HEK293 (cell line): Measurements from ENCODE around the gene GPSM1.
A peak's percentile ranks its signal among the peaks of the same experiment; 100 is the strongest.

Experiments
- CTCF ChIA-PET: fragments of 350-600 bp; formaldehyde crosslinking; extraction: SDS; loops from one replicate; lab custom pipeline; 2021; ENCODE audit warnings: antibody characterized with exemption; lab: Yijun Ruan, JAX
- POLR2A ChIA-PET: fragments of 300-600 bp; formaldehyde crosslinking; extraction: SDS; loops from one replicate; lab custom pipeline; 2020; ENCODE audit warnings: antibody characterized with exemption, inconsistent platforms; lab: Yijun Ruan, JAX
- H3K27ac ChIP-seq: fragments of 200-500 bp; sonication (Bioruptor generic); 2 replicates; pipeline ENCODE4 v1.5.1; 2014; ENCODE audit warnings: low read depth, low read length, control low read depth, inconsistent platforms; ENCODE audit errors: extremely low read depth
- H3K36me3 ChIP-seq, 2 experiments: fragments of 200-500 bp in 1 of 2; sonication (Bioruptor generic) in 1 of 2; 1 replicate in 1 of 2; 2 replicates in 1 of 2; pipeline ENCODE4 v1.5.1; 2014 to 2017; ENCODE audit warnings: inconsistent platforms in 2 of 2, low read length in 2 of 2; ENCODE audit not compliant: control insufficient read depth in 2 of 2, insufficient read depth in 1 of 2
- H3K4me1 ChIP-seq: fragments of 200-500 bp; sonication (Bioruptor generic); 2 replicates; pipeline ENCODE4 v1.5.1; 2014; ENCODE audit warnings: mild to moderate bottlenecking, low read length, inconsistent platforms; ENCODE audit not compliant: control insufficient read depth, insufficient read depth
- H3K4me3 ChIP-seq: 2 replicates; pipeline ENCODE4 v1.5.1; 2011; ENCODE audit warnings: low read depth, mild to moderate bottlenecking, control low read depth, low read length, moderate library complexity
- H3K9me3 ChIP-seq: fragments of 200-500 bp; sonication (Bioruptor generic); 2 replicates; pipeline ENCODE4 v1.5.1; 2014; ENCODE audit warnings: low read depth, low read length, inconsistent platforms; ENCODE audit not compliant: control insufficient read depth, insufficient read depth
- EGR2 ChIP-seq: fragments of 450-650 bp; formaldehyde crosslinking; IDR thresholded peaks from 2 replicates; pipeline ENCODE4 v1.5.1; 2016; ENCODE audit warnings: low read depth, missing biosample characterization, missing genetic modification characterization
- KLF8 ChIP-seq: fragments of 450-650 bp; formaldehyde crosslinking; IDR thresholded peaks from 2 replicates; pipeline ENCODE4 v1.5.1; 2016; ENCODE audit warnings: missing biosample characterization, missing genetic modification characterization
- REPIN1 ChIP-seq: fragments of 450-650 bp; formaldehyde crosslinking; IDR thresholded peaks from 2 replicates; pipeline ENCODE4 v1.5.1; 2017; ENCODE audit warnings: missing biosample characterization, missing genetic modification characterization, low read depth
- SP2 ChIP-seq: fragments of 450-650 bp; formaldehyde crosslinking; IDR thresholded peaks from 2 replicates; pipeline ENCODE4 v1.5.1; 2016; ENCODE audit warnings: missing biosample characterization, missing genetic modification characterization
- ZBTB7A ChIP-seq: fragments of 450-650 bp; formaldehyde crosslinking; IDR thresholded peaks from 2 replicates; pipeline ENCODE4 v1.5.1; 2016; ENCODE audit warnings: low read depth, missing biosample characterization, missing genetic modification characterization
- ZFHX2 ChIP-seq: fragments of 450-650 bp; formaldehyde crosslinking; conservative IDR thresholded peaks from 2 replicates; pipeline ENCODE4 v1.5.1; 2016; ENCODE audit warnings: missing biosample characterization, missing genetic modification characterization
- ZFP69B ChIP-seq: fragments of 450-650 bp; formaldehyde crosslinking; IDR thresholded peaks from 2 replicates; pipeline ENCODE4 v1.5.1; 2016; ENCODE audit warnings: missing biosample characterization, missing genetic modification characterization
- ZNF341 ChIP-seq: fragments of 450-650 bp; formaldehyde crosslinking; IDR thresholded peaks from 2 replicates; pipeline ENCODE4; 2016; ENCODE audit warnings: low read depth, missing biosample characterization, missing genetic modification characterization
- ZNF426 ChIP-seq: fragments of 450-650 bp; formaldehyde crosslinking; IDR thresholded peaks from 2 replicates; pipeline ENCODE4 v1.5.1; 2017; ENCODE audit warnings: missing biosample characterization, missing genetic modification characterization, mild to moderate bottlenecking, inconsistent platforms, moderate library complexity
- ZNF549 ChIP-seq: fragments of 450-650 bp; IDR thresholded peaks from 2 replicates; pipeline ENCODE4 v1.5.1; 2018; ENCODE audit warnings: missing biosample characterization, missing genetic modification characterization, mild to moderate bottlenecking, inconsistent platforms, moderate library complexity
- ZNF600 ChIP-seq: fragments of 450-650 bp; formaldehyde crosslinking; IDR thresholded peaks from 2 replicates; pipeline ENCODE4 v1.5.1; 2016; ENCODE audit warnings: missing biosample characterization, missing genetic modification characterization
- ZNF623 ChIP-seq: fragments of 450-650 bp; formaldehyde crosslinking; IDR thresholded peaks from 2 replicates; pipeline ENCODE4 v1.5.1; 2016; ENCODE audit warnings: missing biosample characterization, missing genetic modification characterization
- ZNF660 ChIP-seq: fragments of 450-650 bp; IDR thresholded peaks from 2 replicates; pipeline ENCODE4 v1.5.1; 2018; ENCODE audit warnings: missing biosample characterization, mild to moderate bottlenecking, missing genetic modification characterization
- TF ChIP-seq, protein P1 (sequence below): fragments of 450-650 bp; formaldehyde crosslinking; IDR thresholded peaks from 2 replicates; pipeline ENCODE4 v1.5.1; 2016; ENCODE audit warnings: missing biosample characterization, missing genetic modification characterization
- TF ChIP-seq, protein P2 (sequence below): fragments of 450-650 bp; formaldehyde crosslinking; IDR thresholded peaks from 2 replicates; pipeline ENCODE4 v1.5.1; 2017; ENCODE audit warnings: missing biosample characterization, missing genetic modification characterization
- TF ChIP-seq, protein P3 (sequence below): fragments of 450-650 bp; formaldehyde crosslinking; IDR thresholded peaks from 2 replicates; pipeline ENCODE4 v1.5.1; 2016; ENCODE audit warnings: missing biosample characterization, missing genetic modification characterization

Gene GPSM1

DNA sequence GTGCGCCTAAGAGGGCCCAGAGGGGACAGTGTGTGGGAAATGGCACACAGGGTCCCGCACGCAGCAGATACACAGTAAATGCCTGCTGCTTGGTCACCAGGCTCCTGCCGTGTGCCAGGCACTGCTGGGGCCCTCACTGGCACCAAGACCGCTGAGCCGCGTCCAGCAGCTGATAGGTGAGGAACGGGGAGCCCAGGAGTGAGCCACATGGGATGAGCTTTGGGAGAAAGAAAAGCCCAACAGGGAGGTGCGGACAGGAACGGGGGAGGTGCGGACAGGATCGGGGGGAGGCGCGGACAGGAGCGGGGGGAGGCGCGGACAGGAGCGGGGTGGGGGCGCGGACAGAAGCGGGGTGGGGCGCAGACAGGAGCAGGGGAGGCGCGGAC is 16.5 kb downstream of the GPSM1 start:
- TF ChIP-seq ZNF341 (tag by site-specific recombination) = peak; percentile 55
- TF ChIP-seq ZBTB7A (tag by site-specific recombination) = no peak
- no peak overlapping the region for H3K27ac ChIP-seq
- no peaks in the 10 kb centered on the region for H3K9me3 ChIP-seq
- no peak overlapping the region for H3K4me3 ChIP-seq
- peaks cover 0 to 31% of the 10 kb centered on the region in 2 experiments; a peak in 1 of 3 replicates for H3K36me3 ChIP-seq
- ChIA-PET POLR2A (interaction anchor here (0.6 to 6.3 kb wide), 3 partner anchors 19 to 82 kb away, joined by 3 to 45 read pairs (median 3); partner anchors contain the start of genes DNLZ, ENTR1 and PMPCA), CTCF (interaction anchor here (0.6 to 1.5 kb wide), 3 partner anchors 19 to 42 kb away, joined by 3 read pairs; partner anchors contain the start of gene DNLZ)
- no peaks in the 10 kb centered on the region for H3K4me1 ChIP-seq

DNA sequence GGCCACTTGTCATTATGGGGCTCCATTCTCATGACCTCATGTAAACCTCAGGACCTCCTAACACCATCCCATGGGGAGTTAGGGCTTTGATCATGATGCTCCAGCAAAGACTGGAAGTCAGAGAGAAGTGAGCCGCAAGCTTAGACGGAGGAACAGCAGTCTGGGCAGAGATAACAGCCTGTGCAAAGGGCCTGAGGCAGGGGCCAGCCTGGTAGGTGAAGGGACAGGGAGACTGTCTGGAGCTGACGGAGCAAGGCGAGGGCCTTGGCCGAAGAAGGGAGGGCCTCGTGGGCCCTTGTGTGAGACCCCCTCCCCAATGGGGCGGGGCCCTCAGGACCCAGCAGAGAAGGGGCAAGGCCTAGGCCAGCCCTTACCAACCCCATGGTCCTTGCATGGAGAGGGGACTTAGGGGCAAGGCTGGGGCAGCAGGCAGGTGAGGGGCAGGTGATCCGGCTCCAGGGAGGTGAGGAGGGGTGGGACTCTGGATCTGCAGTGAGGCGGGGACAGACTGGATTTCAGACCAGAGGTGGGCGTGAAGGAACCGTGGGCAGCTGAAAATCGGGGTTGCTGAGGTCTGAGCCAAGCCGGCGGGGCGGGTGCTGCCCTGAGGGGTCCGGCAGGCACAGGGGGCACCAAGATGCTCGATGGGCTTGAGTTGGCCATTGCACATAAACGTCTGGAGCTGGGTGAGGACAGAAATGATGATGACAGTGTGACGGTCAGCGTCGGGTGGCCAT is 17.4 kb downstream of the GPSM1 start:
- TF ChIP-seq, protein P1, sequence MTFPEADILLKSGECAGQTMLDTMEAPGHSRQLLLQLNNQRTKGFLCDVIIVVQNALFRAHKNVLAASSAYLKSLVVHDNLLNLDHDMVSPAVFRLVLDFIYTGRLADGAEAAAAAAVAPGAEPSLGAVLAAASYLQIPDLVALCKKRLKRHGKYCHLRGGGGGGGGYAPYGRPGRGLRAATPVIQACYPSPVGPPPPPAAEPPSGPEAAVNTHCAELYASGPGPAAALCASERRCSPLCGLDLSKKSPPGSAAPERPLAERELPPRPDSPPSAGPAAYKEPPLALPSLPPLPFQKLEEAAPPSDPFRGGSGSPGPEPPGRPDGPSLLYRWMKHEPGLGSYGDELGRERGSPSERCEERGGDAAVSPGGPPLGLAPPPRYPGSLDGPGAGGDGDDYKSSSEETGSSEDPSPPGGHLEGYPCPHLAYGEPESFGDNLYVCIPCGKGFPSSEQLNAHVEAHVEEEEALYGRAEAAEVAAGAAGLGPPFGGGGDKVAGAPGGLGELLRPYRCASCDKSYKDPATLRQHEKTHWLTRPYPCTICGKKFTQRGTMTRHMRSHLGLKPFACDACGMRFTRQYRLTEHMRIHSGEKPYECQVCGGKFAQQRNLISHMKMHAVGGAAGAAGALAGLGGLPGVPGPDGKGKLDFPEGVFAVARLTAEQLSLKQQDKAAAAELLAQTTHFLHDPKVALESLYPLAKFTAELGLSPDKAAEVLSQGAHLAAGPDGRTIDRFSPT (tag by site-specific recombination) = 0 out of 2 replicates have a peak, but pooled peaks have one; percentile 20
- TF ChIP-seq, protein P2, sequence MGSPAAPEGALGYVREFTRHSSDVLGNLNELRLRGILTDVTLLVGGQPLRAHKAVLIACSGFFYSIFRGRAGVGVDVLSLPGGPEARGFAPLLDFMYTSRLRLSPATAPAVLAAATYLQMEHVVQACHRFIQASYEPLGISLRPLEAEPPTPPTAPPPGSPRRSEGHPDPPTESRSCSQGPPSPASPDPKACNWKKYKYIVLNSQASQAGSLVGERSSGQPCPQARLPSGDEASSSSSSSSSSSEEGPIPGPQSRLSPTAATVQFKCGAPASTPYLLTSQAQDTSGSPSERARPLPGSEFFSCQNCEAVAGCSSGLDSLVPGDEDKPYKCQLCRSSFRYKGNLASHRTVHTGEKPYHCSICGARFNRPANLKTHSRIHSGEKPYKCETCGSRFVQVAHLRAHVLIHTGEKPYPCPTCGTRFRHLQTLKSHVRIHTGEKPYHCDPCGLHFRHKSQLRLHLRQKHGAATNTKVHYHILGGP = no peak
- TF ChIP-seq ZNF623 (tag by site-specific recombination) = peak; percentile 99
- TF ChIP-seq ZFHX2 = peak; percentile 61; the same call in 1 of the 2 replicates
- peak; percentile 21; the same call in 1 of the 2 replicates for TF ChIP-seq SP2 (tag by site-specific recombination)
- TF ChIP-seq EGR2 (tag by site-specific recombination) = peak; percentile 51; the same call in 1 of the 2 replicates
- peak; percentile 60; the same call in 1 of the 2 replicates for TF ChIP-seq KLF8 (tag by site-specific recombination)
- TF ChIP-seq ZNF426 (tag by site-specific recombination) = no peak
- TF ChIP-seq ZNF549 (tag by site-specific recombination) = no peak
- TF ChIP-seq ZNF600 = peak; percentile 45; the same call in 1 of the 2 replicates
- POLR2A ChIA-PET = interaction anchor here (6.3 kb wide), 1 partner anchor 18 kb away, joined by 45 read pairs; the partner anchor contains the start of gene DNLZ
- CTCF ChIA-PET = interaction anchor here (0.6 to 2.0 kb wide), 4 partner anchors 19 to 375 kb away, joined by 3 to 6 read pairs (median 3); partner anchors contain the start of gene DNLZ
- Histone ChIP-seq H3K4me1 (no peaks in the 10 kb centered on the region), H3K9me3 (no peaks in the 10 kb centered on the region), H3K27ac (no peak overlapping the region), H3K4me3 (no peak overlapping the region), H3K36me3 (peaks cover 0 to 29% of the 10 kb centered on the region in 2 experiments; a peak in 1 of 3 replicates)

DNA sequence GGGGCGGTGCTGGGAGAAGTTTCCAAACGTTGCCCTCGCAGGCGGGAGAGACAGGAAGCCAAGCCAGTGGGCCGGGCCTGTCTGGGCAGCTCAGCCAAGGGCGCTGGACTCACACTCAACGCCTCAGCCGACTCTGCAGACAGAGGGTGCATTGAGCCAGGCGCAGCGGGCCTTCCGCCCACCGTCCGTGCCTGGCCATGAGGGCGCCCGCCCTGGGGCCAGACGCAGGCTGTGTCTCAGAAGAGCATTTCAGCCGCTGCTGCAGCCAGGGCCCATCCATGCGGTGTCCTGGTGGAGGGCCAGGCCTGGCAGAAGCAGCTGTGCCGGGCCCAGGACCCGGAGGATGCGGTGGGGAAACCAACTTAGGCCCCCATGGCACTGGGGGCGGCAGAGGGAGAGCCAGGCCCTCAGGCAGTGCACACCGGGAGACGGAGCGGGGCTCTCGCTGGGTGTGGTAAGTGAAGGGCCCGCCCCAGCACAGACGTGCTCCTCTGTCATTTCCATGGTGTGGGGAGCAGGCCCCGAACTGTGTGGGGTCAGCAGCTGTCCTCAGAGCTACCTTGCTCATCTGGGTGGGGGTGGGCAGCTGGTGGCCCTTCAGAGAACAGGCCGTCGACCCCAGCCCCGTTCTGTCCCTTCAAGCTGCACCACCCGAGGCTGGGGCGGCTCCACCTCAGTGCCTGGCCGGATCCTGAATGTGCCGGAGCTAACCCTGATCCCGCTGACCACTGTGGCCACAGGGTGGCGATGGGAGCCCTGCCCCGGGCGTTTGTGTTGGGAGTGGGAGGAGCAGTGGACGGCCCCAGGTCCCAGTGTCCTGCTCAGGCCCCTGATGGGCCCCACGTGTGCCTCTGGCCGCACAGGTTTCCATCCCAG is 18.2 kb downstream of the GPSM1 start:
- Histone ChIP-seq H3K27ac (no peak overlapping the region), H3K36me3 (peaks cover 0 to 20% of the 10 kb centered on the region in 2 experiments; a peak in 1 of 3 replicates), H3K4me3 (no peak overlapping the region), H3K9me3 (no peaks in the 10 kb centered on the region), H3K4me1 (no peaks in the 10 kb centered on the region)
- CTCF ChIA-PET = interaction anchor here (0.6 to 2.0 kb wide), 9 partner anchors 8 to 1903 kb away, joined by 3 to 6 read pairs (median 5); partner anchors contain the start of gene DNLZ
- TF ChIP-seq ZNF660 (tag by site-specific recombination) (no peak), ZNF600 (peak; percentile 40; the same call in 1 of the 2 replicates), REPIN1 (tag by site-specific recombination) (no peak), ZFP69B (tag by site-specific recombination) (no peak)
- TF ChIP-seq, protein P3, sequence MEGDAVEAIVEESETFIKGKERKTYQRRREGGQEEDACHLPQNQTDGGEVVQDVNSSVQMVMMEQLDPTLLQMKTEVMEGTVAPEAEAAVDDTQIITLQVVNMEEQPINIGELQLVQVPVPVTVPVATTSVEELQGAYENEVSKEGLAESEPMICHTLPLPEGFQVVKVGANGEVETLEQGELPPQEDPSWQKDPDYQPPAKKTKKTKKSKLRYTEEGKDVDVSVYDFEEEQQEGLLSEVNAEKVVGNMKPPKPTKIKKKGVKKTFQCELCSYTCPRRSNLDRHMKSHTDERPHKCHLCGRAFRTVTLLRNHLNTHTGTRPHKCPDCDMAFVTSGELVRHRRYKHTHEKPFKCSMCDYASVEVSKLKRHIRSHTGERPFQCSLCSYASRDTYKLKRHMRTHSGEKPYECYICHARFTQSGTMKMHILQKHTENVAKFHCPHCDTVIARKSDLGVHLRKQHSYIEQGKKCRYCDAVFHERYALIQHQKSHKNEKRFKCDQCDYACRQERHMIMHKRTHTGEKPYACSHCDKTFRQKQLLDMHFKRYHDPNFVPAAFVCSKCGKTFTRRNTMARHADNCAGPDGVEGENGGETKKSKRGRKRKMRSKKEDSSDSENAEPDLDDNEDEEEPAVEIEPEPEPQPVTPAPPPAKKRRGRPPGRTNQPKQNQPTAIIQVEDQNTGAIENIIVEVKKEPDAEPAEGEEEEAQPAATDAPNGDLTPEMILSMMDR (tag by site-specific recombination) = peak; percentile 43; the same call in 1 of the 2 replicates
- POLR2A ChIA-PET = interaction anchor here (0.6 to 6.3 kb wide), 5 partner anchors 9 to 64 kb away, joined by 3 to 45 read pairs (median 4); partner anchors contain the start of gene DNLZ
